Hepatocyte (in vitro differentiated cells): Measurements from ENCODE around the gene BEND7.

Source experiments
- EZH2 ChIP-seq: fragments of 200-600 bp; sonication (generic); IDR thresholded peaks from 2 replicates; pipeline ENCODE4 v1.6.1; 2016; ENCODE audit warnings: antibody characterized with exemption, mild to moderate bottlenecking, borderline replicate concordance
- EZH2phosphoT487 ChIP-seq: fragments of 200-600 bp; sonication (generic); IDR thresholded peaks from one replicate; pipeline ENCODE4 v1.6.1; 2018; ENCODE audit warnings: antibody characterized with exemption, mild to moderate bottlenecking, low read depth, moderate library complexity; ENCODE audit not compliant: unreplicated experiment, severe bottlenecking
- TF ChIP-seq, protein P1 (sequence below): fragments of 200-600 bp; sonication (generic); IDR thresholded peaks from 2 replicates; pipeline ENCODE4 v1.5.1; 2016; ENCODE audit warnings: antibody characterized with exemption, mild to moderate bottlenecking; ENCODE audit not compliant: poor library complexity

DNA sequence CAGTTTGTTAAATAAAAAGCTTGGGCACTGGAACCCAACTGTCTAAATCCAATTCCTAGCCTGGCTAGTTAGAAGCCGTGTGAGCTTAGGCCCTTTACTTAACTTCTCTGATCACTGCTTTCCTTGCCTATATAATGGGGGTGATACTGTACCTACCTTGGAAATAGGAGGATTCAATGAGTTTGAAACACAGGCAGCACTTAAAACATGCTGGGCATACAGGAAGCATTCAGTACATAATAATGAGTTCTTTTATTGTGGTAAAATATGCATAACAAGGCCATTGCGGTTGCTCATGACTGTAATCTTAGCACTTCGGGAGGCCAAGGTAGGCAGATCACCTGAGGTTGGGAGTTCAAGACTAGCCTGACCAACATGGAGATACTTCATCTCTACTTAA, 133.3 kb downstream of the BEND7 start:
- no peak for TF ChIP-seq EZH2
- TF ChIP-seq, protein P1, sequence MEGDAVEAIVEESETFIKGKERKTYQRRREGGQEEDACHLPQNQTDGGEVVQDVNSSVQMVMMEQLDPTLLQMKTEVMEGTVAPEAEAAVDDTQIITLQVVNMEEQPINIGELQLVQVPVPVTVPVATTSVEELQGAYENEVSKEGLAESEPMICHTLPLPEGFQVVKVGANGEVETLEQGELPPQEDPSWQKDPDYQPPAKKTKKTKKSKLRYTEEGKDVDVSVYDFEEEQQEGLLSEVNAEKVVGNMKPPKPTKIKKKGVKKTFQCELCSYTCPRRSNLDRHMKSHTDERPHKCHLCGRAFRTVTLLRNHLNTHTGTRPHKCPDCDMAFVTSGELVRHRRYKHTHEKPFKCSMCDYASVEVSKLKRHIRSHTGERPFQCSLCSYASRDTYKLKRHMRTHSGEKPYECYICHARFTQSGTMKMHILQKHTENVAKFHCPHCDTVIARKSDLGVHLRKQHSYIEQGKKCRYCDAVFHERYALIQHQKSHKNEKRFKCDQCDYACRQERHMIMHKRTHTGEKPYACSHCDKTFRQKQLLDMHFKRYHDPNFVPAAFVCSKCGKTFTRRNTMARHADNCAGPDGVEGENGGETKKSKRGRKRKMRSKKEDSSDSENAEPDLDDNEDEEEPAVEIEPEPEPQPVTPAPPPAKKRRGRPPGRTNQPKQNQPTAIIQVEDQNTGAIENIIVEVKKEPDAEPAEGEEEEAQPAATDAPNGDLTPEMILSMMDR, result no peak
- TF ChIP-seq EZH2phosphoT487, result no peak
